Keratinocyte (primary cell): ENCODE results near the gene ANKRD40. TPM values are rescaled to one million over a fixed set of nuclear protein-coding genes. Genes with fewer than 3 reads are reported as not detected.

Experiments
- DNase-seq: peaks from one replicate; pipeline ENCODE4 v3.0.0-alpha.2; 2011; ENCODE audit warnings: low read depth, missing footprints, low spot score
- FAIRE-seq: peaks from 2 replicates; lab custom pipeline; 2011; peaks lifted over from hg19 to GRCh38; lab: Jason Lieb, UNC
- H2AFZ ChIP-seq: 2 replicates; pipeline ENCODE4 v1.6.0; 2012; ENCODE audit warnings: low read length, control low read depth, inconsistent platforms; ENCODE audit not compliant: control insufficient read depth
- H3K27ac ChIP-seq: 2 replicates; pipeline ENCODE4 v1.5.1; 2011; ENCODE audit warnings: low read length; ENCODE audit not compliant: control insufficient read depth, insufficient read depth
- H3K27me3 ChIP-seq: 3 replicates; pipeline ENCODE4 v1.6.0; 2011; ENCODE audit warnings: low read length; ENCODE audit not compliant: control insufficient read depth, insufficient read depth; ENCODE audit errors: extremely low read depth
- H3K36me3 ChIP-seq, 2 experiments: 2 replicates in 1 of 2; 3 replicates in 1 of 2; pipeline ENCODE4 v1.5.1; 2011; ENCODE audit warnings: low read length in 2 of 2, mild to moderate bottlenecking in 1 of 2; ENCODE audit not compliant: control insufficient read depth in 2 of 2, insufficient read depth in 2 of 2; ENCODE audit errors: extremely low read depth in 1 of 2
- H3K4me1 ChIP-seq: 3 replicates; pipeline ENCODE4 v1.5.1; 2011; ENCODE audit warnings: low read length; ENCODE audit not compliant: control insufficient read depth, insufficient read depth; ENCODE audit errors: extremely low read depth
- H3K4me2 ChIP-seq: 3 replicates; pipeline ENCODE4 v1.6.0; 2011; ENCODE audit warnings: low read depth, low read length; ENCODE audit not compliant: control insufficient read depth, insufficient read depth; ENCODE audit errors: extremely low read depth
- H3K4me3 ChIP-seq, 3 experiments: fragments of 200-600 bp in 1 of 3; sonication (generic) in 1 of 3; 2 replicates in 2 of 3; 3 replicates in 1 of 3; pipeline ENCODE4 v1.5.1; 2011 to 2016; ENCODE audit warnings: low read length in 3 of 3, mild to moderate bottlenecking in 3 of 3, control low read depth in 2 of 3, inconsistent platforms in 1 of 3, low read depth in 1 of 3, mixed read lengths in 1 of 3, mixed run types in 1 of 3, moderate library complexity in 1 of 3; ENCODE audit not compliant: control insufficient read depth in 2 of 3, insufficient read depth in 2 of 3; ENCODE audit errors: extremely low read depth in 1 of 3
- H3K79me2 ChIP-seq: 2 replicates; pipeline ENCODE4 v1.6.0; 2012; ENCODE audit warnings: low read length; ENCODE audit not compliant: control insufficient read depth, insufficient read depth
- H3K9ac ChIP-seq: 3 replicates; pipeline ENCODE4 v1.6.0; 2011; ENCODE audit warnings: low read length; ENCODE audit not compliant: control insufficient read depth, insufficient read depth; ENCODE audit errors: extremely low read depth
- H3K9me1 ChIP-seq: 3 replicates; pipeline ENCODE4 v1.6.0; 2011; ENCODE audit warnings: low read length; ENCODE audit not compliant: control insufficient read depth, insufficient read depth; ENCODE audit errors: extremely low read depth
- H3K9me3 ChIP-seq: 2 replicates; pipeline ENCODE4 v1.5.1; 2012; ENCODE audit warnings: low read depth, low read length; ENCODE audit not compliant: control insufficient read depth
- H4K20me1 ChIP-seq: 3 replicates; pipeline ENCODE4 v1.6.0; 2011; ENCODE audit warnings: low read length; ENCODE audit not compliant: control insufficient read depth, insufficient read depth; ENCODE audit errors: extremely low read depth
- CTCF ChIP-seq, 3 experiments: IDR thresholded peaks in 1 of 3; conservative IDR thresholded peaks in 1 of 3; optimal IDR thresholded peaks in 1 of 3; 2 replicates in 2 of 3; 3 replicates in 1 of 3; pipeline versions ENCODE3 to v1.5.1; 2011; ENCODE audit warnings: low read length in 3 of 3, mild to moderate bottlenecking in 3 of 3, moderate library complexity in 2 of 3, control low read depth in 1 of 3, inconsistent platforms in 1 of 3; ENCODE audit not compliant: insufficient read depth in 2 of 3; ENCODE audit errors: extremely low read depth in 1 of 3
- EZH2 ChIP-seq: IDR thresholded peaks from one replicate; pipeline ENCODE4 v1.6.1; 2012; ENCODE audit warnings: inconsistent platforms, mild to moderate bottlenecking, low read length, moderate library complexity
- dilution Hi-C: fragments of 300-500 bp; cut with MboI; formaldehyde crosslinking; loops from one replicate; pipeline ENCODE4 v1.7.0; 2020; ENCODE audit warnings: low sequenced_read_pairs; ENCODE audit not compliant: extremely low pct_ligation_motif_present
- polyA plus RNA-seq, 5 experiments: library from polyadenylated mRNA; depleted of rRNA in 3 of 5; stranded (reverse) in 3 of 5; stranded (forward) in 1 of 5; unstranded in 1 of 5; fragments of >200 nt; gene quantifications; 1 replicate in 1 of 5; 2 replicates in 3 of 5; 3 replicates in 1 of 5; pipeline versions ENCODE4 v1.2.1 to v1.2.3, GENCODE V29; 2011 to 2012; ENCODE audit warnings: missing spikeins in 2 of 5, low read depth in 1 of 5, low replicate concordance in 1 of 5

Gene ANKRD40
- polyA plus RNA-seq, 1 donor (not counting 4 experiments of a cell fraction or from before 2014, with no cell fraction given) = 32.7 TPM

- dilution Hi-C loops = no loop called here
- peaks cover 13% of the 10 kb centered on the region for H3K4me1 ChIP-seq
- no peak overlapping the region for H2AFZ ChIP-seq
Observed at GRCh38 chr17:50682938-50683337, 24.8 kb downstream of the ANKRD40 start.

GRCh38 chr17:50682441-50682840 lies 25.3 kb downstream of the ANKRD40 start:
- H3K9me3 ChIP-seq = no peaks in the 10 kb centered on the region
- DNase-seq (no peak), FAIRE-seq (no peak)
- no peaks in the 10 kb centered on the region for H4K20me1 ChIP-seq
- no peak overlapping the region for H3K4me2 ChIP-seq
- no peak overlapping the region for H3K27ac ChIP-seq
- dilution Hi-C loops = no loop called here
- H2AFZ ChIP-seq = no peak overlapping the region
- H3K27me3 ChIP-seq = no peaks in the 10 kb centered on the region
- no peaks in the 10 kb centered on the region for H3K79me2 ChIP-seq
- no peak for TF ChIP-seq EZH2
- no peak for TF ChIP-seq CTCF (optimal IDR thresholded peaks at IDR 0.05 in 1 of 3, IDR thresholded peaks at IDR 0.05 in 1 of 3, conservative IDR thresholded peaks at IDR 0.05 in 1 of 3; ENCODE audit: extremely low read depth in 1 of 3, insufficient read depth in 2 of 3, low read length in 3 of 3)
- peaks cover 13% of the 10 kb centered on the region for H3K4me1 ChIP-seq
- H3K4me3 ChIP-seq = no peak overlapping the region
- H3K36me3 ChIP-seq = peaks cover 9 to 23% of the 10 kb centered on the region in 2 experiments
- H3K9me1 ChIP-seq = no peaks in the 10 kb centered on the region
- no peak overlapping the region for H3K9ac ChIP-seq

More at GRCh38 chr17:50682938-50683337, 24.8 kb downstream of the ANKRD40 start:
- FAIRE-seq (no peak), DNase-seq (no peak)
- no peak overlapping the region for H3K4me3 ChIP-seq
- H3K27me3 ChIP-seq = no peaks in the 10 kb centered on the region
- TF ChIP-seq CTCF (optimal IDR thresholded peaks at IDR 0.05 in 1 of 3, IDR thresholded peaks at IDR 0.05 in 1 of 3, conservative IDR thresholded peaks at IDR 0.05 in 1 of 3; ENCODE audit: extremely low read depth in 1 of 3, insufficient read depth in 2 of 3, low read length in 3 of 3) = no peak
- no peak for TF ChIP-seq EZH2
- H3K27ac ChIP-seq = no peak overlapping the region
- no peaks in the 10 kb centered on the region for H3K9me3 ChIP-seq
- H4K20me1 ChIP-seq = no peaks in the 10 kb centered on the region
- H3K36me3 ChIP-seq = peaks cover 8 to 26% of the 10 kb centered on the region in 2 experiments
- no peak overlapping the region for H3K9ac ChIP-seq
- H3K9me1 ChIP-seq = no peaks in the 10 kb centered on the region
- no peak overlapping the region for H3K4me2 ChIP-seq
- H3K79me2 ChIP-seq = no peaks in the 10 kb centered on the region
